NOMO-1 treated with dmso at 0.1 percent for 144 hours (cell line): ENCODE results near the gene GET4.
"Not testable (repeated sequence)": the region's sequence is repeated elsewhere in the genome, so short reads cannot be mapped to it uniquely, and the experiment has no call there.

Source experiments
- DNase-seq: peaks from one replicate; lab custom pipeline; 2025; ENCODE audit not compliant: unreplicated experiment; lab: John Stamatoyannopoulos, UW

The GET4 gene

DNA sequence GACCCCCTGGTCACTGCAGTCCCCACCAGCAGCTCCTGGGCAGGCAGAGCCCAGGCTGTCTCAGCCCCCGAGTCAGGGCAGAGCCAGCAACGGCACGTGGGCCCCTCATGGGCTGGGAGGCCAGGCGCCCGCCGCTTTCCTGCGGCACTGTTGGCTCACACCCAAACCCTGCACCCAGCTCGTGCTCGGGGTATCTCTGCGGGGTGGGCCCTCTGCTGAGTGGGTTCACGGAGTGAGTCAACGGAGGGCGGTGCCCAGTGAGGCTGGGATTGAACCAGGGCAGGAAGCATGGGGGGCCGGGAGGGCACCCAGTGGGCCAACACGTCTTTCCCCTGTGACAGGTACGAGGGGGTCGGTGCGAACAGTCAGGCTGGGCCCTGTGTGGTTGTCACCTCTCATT, 49.2 kb downstream of the GET4 start:
- no peak for DNase-seq

DNA sequence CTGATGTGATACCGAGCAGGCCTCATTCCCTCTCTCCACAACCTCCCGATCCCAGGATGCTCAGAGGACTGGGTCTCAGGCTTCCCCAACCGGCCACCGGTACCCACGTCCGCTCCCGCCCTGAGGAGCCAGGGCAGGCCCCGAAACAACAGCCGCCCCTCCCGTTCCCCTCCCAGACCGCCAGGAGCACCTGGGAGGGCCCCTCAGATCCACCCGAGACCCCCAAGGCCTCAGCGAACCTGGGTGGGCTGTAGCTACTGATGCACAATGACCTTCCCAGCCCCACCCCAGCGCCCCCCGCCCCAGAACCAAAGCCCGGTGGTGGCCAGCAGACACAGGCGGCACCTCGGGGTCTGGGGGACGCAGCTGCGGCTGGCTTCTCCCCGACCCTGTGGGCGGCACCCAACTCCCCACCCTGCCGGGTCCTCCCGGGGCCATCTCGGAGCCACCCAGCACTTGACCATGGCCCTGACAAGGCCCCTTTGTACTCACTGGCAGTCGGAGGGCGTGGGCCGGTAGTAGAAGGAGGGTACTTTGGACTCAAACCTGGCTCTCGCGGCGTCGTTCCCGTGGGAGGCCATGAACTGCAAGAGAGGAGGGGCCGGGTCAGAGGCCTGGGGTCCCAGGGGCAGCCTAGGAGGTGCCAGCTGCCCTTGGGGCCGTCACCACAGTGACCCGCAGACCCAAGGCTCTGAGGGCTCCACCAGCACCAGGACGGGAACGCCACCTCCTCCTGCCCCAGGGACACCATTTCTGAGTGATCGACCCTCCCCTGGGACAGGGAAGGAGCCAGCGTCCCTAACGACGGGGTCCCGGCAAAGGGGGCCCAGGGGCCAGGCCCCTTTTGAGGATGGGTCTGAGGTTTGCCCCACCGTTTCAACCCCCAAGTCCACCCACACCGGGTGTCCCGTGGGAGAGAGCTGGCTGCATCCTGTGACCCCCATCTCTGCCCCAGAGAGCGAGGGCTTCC, 50.0 kb downstream of the GET4 start:
- no peak for DNase-seq

DNA sequence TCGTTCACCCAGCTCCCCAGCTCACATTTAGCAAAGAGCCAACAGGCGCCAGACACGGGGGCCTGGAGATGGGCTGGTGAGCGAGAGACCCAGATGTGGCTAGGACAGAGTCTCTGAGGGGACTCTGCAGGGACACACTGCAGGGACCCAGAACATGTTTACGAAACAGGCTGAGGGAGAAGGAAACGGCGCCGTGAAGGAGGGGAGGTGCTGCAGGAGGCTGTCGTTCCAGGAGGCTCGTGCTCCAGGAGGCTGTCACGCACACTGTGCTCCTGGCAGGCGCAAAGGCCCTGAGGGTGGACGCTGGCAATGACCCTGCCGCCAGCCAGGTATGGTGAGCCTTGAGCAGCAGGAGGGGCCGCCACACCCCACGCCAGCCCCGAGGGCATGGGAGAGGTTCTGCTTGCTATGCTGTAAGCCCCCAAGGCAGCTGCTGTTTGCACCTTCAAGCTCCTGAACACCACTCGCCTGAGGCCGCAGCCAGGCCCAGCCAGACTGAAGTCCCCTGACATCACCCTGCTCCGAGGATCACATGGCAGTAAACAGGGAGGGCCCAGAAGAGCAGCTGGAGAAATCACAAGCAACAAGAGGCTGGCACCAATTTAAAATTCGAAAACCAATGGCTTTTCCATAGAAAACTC, 50.8 kb downstream of the GET4 start:
- DNase-seq: no peak

DNA sequence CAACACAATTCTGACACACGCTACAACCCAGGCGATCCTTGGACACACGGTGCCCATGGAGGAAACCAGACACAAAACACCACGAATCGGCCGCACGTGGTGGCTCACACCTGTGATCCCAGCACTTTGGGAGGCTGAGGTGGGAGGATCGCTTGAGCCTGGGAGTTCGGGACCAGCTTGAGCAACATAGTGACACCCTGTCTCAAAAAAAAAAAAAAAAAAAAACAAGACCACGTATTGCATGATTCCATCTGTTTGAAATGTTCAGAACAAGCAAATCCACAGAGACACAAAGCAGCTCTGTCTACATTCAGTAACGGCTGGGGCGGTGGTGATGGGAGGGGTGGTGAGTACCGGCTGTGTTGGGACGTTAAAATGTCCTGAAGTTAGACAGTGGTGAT, 53.0 kb downstream of the GET4 start:
- no peak for DNase-seq

DNA sequence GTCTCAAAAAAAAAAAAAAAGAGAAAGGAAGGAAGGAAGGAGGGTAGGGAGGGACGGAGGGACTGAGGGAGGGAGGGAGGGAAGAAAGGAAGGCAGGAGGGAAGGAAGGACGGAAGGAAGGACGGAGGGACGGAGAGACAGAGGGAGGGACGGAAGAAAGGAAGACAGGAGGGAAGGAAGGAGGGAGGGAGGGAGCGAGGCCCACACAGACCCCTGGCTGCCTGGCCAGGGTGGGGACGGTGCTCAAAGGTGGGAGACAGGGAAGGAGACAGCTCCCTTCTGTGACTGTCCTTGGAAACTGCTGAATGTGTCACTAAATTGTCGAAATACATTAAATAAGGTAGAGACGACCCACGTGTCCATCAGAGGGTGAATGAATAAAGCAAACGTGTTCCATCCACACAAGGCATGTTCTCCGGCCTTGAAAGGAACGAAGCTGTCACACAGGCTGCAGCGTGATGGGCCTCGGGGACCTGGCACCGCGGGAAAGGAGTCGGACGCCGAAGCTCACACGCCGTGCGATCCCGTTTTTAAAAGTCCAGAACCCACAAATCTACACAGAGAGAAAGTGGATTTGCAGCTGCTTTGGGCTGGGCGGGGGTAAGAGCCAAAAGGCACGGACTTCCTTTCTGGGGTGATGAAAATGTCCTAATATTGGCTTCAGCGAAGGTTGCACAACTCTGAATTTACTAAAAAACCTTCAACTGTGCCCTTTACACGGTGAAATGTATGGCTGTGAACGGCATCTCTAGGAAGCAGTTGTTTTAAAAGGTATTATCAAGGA, 54.8 kb downstream of the GET4 start:
- DNase-seq: peak; percentile 68

DNA sequence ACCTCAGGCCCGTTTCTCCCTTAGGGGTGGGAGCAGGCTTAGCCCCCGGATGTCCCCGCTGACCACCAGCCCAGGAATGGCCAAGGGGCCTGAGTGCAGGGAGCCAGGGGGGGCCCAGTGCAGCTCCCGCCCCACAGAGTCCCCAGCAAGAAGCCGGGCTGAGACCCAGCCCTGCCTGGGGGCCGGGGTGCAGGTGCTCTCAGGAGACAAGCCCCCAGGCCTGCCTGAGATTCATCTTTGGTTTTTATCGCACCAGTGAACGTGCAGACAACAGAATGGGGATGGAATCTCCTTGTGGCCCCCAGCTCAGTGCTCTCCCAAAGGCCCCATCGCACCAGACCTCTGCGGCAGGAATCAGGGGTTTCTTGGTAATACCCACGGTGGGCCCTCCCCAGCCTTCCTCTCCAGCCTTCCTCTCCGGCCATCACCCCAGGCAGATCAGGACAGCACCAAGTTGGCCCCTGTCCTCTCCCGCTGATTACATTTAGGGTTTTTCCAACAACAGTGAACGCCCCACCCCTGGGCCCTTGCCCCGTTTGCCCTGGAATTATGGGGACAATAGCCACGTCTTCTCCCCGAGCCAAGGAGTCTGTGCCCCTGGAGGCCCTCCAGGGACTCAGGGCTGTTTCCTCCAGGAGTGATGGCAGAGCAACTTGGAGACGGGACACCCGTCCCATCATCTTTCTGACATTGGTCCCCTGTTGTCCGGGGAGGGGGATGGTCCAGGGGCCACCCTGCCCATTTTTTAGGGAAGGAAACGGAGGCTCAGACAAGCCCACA, 55.7 kb downstream of the GET4 start:
- no peak for DNase-seq

DNA sequence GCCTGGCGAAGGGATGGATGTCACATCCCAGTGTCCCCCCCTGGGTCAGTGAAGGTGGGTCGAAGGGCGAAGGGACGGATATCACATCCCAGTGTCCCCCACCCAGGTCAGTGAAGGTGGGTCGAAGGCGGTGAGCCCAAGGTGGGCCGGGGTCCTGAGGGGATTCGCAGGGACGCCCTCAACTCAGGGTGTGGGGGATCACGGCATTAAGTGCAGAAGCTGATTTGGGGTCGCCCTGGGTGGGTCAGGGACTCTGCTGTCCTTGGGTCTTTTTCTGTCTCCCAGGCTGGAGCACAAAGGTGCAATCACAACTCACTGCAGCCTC, 56.3 kb downstream of the GET4 start:
- DNase-seq: no peak

DNA sequence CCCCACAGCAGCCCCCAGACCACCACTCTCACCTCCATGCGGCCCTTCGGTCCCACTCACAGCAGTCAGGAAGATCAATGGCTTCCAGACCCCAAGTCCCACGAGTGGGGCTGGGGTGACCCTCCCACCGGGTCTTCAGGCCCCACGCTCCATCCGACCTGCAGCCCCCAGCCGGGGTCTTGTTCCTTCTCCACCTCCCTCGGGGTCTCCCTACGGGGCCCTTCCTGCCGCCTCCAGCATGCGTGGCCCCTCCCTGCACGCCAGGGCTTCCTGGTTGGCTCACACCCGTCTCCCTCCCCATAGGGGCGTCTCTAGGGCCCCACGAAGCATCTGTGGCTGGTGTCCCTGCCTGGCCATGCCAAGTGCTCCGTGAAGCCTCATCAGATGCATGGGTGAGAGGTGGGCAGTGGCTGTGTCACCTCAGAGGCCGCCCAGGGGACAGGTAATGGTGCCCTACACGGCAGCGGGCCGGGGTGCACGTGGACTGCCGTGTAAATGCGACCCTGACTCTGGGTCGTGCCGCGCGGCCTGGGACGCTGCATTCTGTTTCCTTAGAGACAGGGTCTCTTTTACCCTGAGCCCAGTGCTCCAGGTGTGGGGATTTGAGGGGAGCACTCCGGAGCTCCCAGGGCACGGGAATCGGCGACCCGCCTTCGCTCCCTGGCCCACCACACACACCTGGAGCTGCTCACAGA, 58.3 kb downstream of the GET4 start:
- no peak for DNase-seq

DNA sequence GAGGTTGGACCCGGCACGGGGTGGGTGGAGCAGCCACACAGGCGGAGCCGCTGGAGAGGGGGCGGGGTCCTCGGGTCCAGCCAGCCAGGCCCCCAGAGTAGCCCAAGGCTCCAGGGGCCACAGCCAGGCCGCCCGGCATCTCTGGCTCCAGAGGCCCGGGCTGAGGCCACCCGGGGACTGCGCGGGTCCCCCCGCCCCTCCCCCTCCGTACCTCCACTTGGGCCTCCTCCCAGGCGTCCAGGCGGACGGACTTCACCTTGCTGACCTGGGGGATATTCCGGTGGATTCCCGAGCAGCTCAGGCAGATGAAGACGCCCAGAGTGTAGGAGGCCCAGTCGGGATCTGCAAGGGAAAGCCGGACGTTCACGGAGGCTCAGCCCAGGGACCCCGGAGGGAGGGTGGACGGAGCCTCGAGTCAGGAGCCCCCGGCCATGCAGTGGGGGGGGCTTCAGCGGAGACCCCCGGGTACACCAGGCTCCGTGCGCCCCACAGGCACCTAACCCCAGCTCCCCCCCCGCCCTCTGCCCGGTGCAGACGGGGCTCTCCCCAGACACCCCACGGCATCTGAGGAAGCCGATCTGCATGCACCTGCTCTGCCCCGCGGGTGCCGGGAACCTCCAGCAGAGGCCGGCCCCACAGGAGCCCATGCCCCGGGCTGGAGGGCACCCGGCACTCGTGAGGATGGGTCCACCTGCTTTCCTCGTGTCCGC, 59.0 kb downstream of the GET4 start:
- no peak for DNase-seq

DNA sequence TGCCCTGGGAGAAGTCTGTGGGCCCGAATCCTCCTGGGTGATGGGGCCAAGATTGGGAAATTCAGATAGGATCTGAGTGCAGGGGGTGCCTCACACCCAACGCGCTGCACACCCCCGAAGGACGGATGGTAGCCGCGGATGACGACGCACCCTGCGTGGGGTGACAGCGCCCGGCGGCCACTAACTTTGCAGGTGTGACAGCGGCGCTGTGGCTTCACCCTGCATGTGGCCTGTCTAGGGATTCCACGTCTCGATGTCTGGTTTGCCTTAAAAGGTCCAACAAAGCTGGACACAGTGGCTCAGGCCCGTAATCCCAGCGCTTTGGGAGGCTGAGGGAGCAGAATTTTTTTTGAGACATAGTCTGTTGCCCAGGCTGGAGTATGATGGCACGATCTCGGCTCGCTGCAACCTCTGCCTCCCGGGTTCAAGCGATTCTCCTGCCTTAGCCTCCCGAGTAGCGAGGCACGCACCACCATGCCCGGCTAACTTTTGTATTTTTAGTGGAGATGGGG, 59.6 kb downstream of the GET4 start:
- DNase-seq: no peak

DNA sequence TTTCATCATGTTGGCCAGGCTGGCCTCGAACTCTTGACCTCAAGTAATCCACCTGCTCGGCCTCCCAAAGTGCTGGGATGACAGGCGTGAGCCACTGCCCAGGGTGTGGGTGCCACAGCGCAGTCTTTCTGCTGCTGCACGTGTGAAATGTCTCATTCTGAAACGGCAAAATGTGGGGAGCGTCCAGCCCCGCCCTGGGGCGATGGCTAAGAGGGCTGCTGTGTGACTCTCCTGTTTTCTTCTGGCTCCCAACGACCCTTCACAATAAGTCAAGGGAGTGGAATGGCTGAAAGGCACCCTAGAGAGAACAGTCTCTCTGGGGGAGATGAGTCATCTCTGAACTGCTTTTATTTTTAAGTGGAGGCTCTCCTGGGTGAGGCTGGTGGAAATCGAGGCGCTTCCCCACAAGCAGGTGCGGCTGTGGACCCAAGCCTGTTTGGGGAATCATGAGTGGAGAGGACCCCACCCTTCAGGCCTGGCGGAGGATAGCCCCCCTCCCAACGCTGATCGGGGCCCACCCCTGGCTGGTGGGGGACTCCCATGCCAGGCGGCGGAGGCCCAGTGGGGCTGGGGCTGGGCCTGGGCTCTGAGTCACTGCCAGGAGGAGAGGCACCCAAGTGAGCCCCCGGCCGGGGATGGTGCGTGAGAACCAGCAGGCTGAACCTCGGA, 60.2 kb downstream of the GET4 start:
- DNase-seq: peak; percentile 31

DNA sequence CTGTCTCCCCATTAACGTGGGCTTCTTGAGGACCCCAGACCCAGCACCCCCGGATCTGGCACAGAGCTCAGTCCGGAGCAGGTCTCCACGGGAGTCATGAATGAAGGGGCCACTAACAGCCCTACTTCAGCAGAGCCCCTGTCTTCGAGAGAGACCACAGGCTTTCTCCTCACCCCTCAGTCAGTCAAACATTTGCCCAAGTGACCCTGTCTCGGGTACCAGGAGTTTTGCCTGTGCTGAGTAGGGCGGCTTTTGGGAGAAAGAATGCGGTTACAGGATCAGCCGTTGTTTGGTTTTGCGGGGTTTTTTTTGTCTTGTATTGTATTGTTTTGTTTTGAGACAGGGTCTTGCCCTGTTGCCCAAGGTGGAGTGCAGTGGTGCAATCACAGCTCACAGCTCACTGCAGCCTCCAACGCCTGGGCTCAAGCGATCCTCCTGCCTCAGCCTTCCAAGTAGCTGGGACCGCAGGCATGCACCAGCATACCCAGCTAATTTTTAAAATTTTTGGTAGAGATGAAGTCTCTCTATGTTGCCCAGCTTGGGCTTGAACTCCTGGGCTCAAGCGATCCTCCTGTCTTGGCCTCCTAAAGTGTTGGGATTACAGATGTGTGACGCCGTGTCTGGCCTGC, 61.6 kb downstream of the GET4 start:
- DNase-seq: no peak

DNA sequence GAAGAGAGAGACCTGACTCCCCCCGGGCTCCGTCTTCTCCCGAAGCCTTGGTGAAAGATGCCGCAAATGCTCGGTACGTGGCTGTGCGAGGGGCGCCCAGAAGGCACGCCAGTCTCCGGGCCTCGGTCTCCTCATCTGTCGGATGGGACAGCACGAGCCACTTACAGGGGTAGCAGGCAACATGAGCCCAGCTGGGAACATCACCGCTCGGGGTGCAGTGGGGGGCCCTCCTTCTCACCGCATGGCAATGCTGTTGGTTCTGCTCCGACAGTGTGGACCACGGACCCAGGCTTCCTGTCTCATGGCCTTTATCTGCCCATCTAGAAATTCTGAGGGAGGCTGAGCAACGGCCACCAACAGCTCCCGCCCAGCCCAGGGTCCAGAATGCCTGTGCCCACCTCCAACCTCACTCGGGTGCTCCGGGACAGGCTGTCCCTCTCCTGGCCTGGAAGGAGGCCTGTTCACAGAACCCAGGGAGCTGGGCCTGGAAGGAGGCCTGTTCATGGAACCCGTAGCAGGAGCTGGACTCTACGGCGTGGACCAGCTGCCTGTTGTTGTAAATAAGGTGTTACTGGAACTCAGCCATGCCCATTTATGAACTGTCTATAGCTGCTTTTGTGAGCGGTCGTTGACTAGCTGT, 62.3 kb downstream of the GET4 start:
- no peak for DNase-seq

DNA sequence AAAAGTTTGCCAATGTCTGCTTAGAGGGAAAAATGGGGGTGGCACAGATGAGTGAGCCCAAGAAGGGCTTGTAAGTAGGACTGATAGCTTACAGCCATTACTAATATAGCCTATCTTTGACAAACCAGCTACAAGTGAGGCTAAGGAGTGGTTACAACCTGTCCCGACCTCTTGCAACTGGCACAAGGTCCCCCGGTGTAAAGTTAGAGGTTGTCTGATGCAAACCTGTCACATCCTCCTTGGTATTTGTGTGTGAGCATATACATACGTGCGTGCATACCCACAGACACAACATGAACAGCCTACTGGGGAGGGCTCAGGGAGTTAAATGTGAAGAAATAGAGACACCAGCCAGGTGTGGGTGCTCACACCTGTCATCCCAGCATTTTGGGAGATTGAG, 63.5 kb downstream of the GET4 start:
- DNase-seq: no peak

DNA sequence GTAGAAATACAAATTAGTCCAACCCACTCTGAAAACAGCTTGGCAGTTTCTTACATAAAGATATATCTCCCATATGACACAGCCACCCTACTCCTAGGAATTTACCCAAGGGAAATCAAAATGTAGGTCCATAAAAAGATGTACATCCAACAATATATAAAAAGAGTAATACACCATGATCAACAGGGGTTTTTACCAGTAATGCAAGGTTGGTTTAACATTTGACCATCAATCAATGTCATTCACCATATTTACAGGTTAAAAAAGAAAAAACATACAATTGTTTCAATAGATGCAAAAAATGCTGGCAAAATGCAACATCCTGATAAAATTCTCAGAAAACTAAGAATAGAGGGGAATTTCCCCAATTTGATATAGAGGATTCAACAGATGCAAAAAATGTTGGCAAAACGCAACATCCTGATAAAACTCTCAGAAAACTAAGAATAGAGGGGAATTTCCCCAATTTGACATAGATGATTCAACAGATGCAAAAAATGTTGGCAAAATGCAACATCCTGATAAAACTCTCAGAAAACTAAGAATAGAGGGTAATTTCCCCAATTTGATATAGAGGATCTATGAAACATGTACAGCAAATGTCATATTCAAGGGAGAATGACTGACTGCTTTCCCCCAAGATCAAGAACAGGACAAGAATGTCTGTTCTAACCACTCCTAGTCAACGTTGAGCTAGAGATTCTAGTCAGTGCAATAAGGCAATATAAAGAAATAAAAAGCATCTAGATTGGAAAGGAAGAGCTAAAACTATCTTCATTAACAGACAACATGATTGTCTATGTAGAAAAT, 64.5 kb downstream of the GET4 start:
- DNase-seq: no peak

DNA sequence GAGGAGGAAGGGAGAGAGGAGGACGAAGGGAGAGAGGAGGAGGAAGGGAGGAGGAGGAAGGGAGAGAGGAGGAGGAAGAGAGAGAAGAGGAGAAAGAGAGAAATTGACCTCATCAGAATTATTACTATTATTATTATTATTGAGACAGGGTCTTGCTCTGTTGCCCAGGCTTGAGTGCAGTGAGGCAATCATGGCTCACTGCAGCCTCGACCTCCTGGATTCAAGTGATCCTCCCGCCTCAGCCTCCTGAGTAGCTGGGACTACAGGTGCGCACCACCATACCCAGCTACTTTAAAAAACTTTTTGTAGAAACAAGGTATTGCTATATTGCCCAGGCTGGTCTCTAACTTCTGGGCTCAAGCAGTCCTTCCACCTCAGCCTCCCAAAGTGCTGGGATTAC, 67.4 kb downstream of the GET4 start:
- not testable (repeated sequence) for DNase-seq

DNA sequence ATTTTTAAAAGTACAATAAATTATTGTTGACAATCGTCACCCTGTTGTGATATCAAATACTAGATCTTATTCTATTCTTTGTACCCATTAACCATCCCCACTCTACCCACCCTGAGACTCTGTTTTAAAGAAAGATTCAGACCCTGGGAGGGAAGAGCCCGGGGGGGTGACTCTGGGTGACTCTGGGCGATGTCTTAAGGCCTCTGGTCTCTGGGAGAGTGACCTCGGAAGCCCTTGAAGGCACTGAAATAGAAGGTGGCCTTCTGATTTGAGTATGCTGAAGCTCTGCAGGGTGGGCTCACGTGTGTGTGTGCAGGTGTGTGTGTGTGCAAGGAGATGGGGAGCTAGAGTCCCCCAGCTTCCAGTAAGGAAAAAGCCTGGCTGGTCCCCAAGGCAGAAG, 68.4 kb downstream of the GET4 start:
- DNase-seq: no peak
